HEK293 (cell line): Measurements from ENCODE around the gene ACSS1.
A peak's percentile ranks its signal among the peaks of the same experiment; 100 is the strongest.

ENCODE experiments used
- HOXA7 ChIP-seq: sonication (generic); formaldehyde crosslinking; IDR thresholded peaks from 2 replicates; pipeline ENCODE4 v1.8.1; 2022; ENCODE audit warnings: missing genetic modification reagents, borderline replicate concordance
- KLF16 ChIP-seq: fragments of 450-650 bp; formaldehyde crosslinking; IDR thresholded peaks from 2 replicates; pipeline ENCODE4 v1.5.1; 2017; ENCODE audit warnings: missing biosample characterization, missing genetic modification characterization
- OVOL3 ChIP-seq: fragments of 450-650 bp; formaldehyde crosslinking; IDR thresholded peaks from 2 replicates; pipeline ENCODE4 v1.5.1; 2016; ENCODE audit warnings: missing biosample characterization, missing genetic modification characterization
- SETDB1 ChIP-seq: IDR thresholded peaks from one replicate; pipeline ENCODE4 v1.6.1; 2017; ENCODE audit warnings: mild to moderate bottlenecking, low read length, moderate library complexity, mixed read lengths; ENCODE audit not compliant: insufficient read length
- SP3 ChIP-seq: fragments of 450-650 bp; formaldehyde crosslinking; IDR thresholded peaks from 2 replicates; pipeline ENCODE4 v1.5.1; 2016; ENCODE audit warnings: missing biosample characterization, missing genetic modification characterization
- YY1 ChIP-seq: fragments of 450-650 bp; formaldehyde crosslinking; IDR thresholded peaks from 2 replicates; pipeline ENCODE4 v1.5.1; 2018; ENCODE audit warnings: missing biosample characterization, missing genetic modification characterization
- ZBTB1 ChIP-seq: fragments of 450-650 bp; formaldehyde crosslinking; IDR thresholded peaks from 2 replicates; pipeline ENCODE4 v1.5.1; 2016; ENCODE audit warnings: missing biosample characterization, missing genetic modification characterization
- ZBTB11 ChIP-seq: fragments of 450-650 bp; formaldehyde crosslinking; conservative IDR thresholded peaks from 2 replicates; pipeline ENCODE4 v1.5.1; 2016; ENCODE audit warnings: low read depth, missing biosample characterization, missing genetic modification characterization
- ZBTB20 ChIP-seq: fragments of 450-650 bp; formaldehyde crosslinking; IDR thresholded peaks from 2 replicates; pipeline ENCODE4 v1.5.1; 2016; ENCODE audit warnings: missing biosample characterization, missing genetic modification characterization
- ZBTB44 ChIP-seq: fragments of 450-650 bp; IDR thresholded peaks from 2 replicates; pipeline ENCODE4 v1.5.1; 2018; ENCODE audit warnings: missing biosample characterization, mild to moderate bottlenecking, missing genetic modification characterization
- ZNF148 ChIP-seq: fragments of 450-650 bp; formaldehyde crosslinking; IDR thresholded peaks from 2 replicates; pipeline ENCODE4 v1.5.0; 2017; ENCODE audit warnings: missing biosample characterization, missing genetic modification characterization, borderline replicate concordance
- ZNF19 ChIP-seq: fragments of 450-650 bp; formaldehyde crosslinking; IDR thresholded peaks from 2 replicates; pipeline ENCODE4; 2016; ENCODE audit warnings: missing biosample characterization, missing genetic modification characterization, low read depth
- ZNF248 ChIP-seq: fragments of 450-650 bp; formaldehyde crosslinking; IDR thresholded peaks from 2 replicates; pipeline ENCODE4 v1.5.1; 2017; ENCODE audit warnings: missing biosample characterization, missing genetic modification characterization
- ZNF335 ChIP-seq: fragments of 450-650 bp; formaldehyde crosslinking; conservative IDR thresholded peaks from 2 replicates; pipeline ENCODE4 v1.5.1; 2016; ENCODE audit warnings: missing biosample characterization, missing genetic modification characterization
- ZNF366 ChIP-seq: fragments of 450-650 bp; formaldehyde crosslinking; conservative IDR thresholded peaks from 2 replicates; pipeline ENCODE4 v1.5.1; 2016; ENCODE audit warnings: missing biosample characterization, missing genetic modification characterization
- ZNF501 ChIP-seq: fragments of 450-650 bp; formaldehyde crosslinking; IDR thresholded peaks from 2 replicates; pipeline ENCODE4 v1.5.1; 2016; ENCODE audit warnings: missing biosample characterization, missing genetic modification characterization
- ZNF514 ChIP-seq: fragments of 450-650 bp; formaldehyde crosslinking; IDR thresholded peaks from 2 replicates; pipeline ENCODE4 v1.5.1; 2016; ENCODE audit warnings: missing biosample characterization, missing genetic modification characterization
- ZNF521 ChIP-seq: fragments of 450-650 bp; formaldehyde crosslinking; IDR thresholded peaks from 2 replicates; pipeline ENCODE4 v1.5.1; 2017; ENCODE audit warnings: missing biosample characterization, mild to moderate bottlenecking, missing genetic modification characterization
- ZNF596 ChIP-seq: fragments of 450-650 bp; IDR thresholded peaks from 2 replicates; pipeline ENCODE4 v1.5.0; 2018; ENCODE audit warnings: missing biosample characterization, mild to moderate bottlenecking, missing genetic modification characterization, moderate library complexity
- ZNF600 ChIP-seq: fragments of 450-650 bp; formaldehyde crosslinking; IDR thresholded peaks from 2 replicates; pipeline ENCODE4 v1.5.1; 2016; ENCODE audit warnings: missing biosample characterization, missing genetic modification characterization
- ZNF624 ChIP-seq: fragments of 450-650 bp; formaldehyde crosslinking; IDR thresholded peaks from 2 replicates; pipeline ENCODE4 v1.5.1; 2017; ENCODE audit warnings: missing biosample characterization, missing genetic modification characterization
- ZNF626 ChIP-seq: fragments of 450-650 bp; sonication (Bioruptor Pico); formaldehyde crosslinking; IDR thresholded peaks from 2 replicates; pipeline ENCODE4 v1.5.1; 2018; ENCODE audit warnings: missing biosample characterization, missing genetic modification characterization, inconsistent platforms
- ZNF629 ChIP-seq: fragments of 450-650 bp; formaldehyde crosslinking; IDR thresholded peaks from 2 replicates; pipeline ENCODE4 v1.5.1; 2017; ENCODE audit warnings: missing biosample characterization, missing genetic modification characterization
- ZNF704 ChIP-seq: fragments of 450-650 bp; formaldehyde crosslinking; IDR thresholded peaks from 2 replicates; pipeline ENCODE4 v1.5.1; 2016; ENCODE audit warnings: missing biosample characterization, missing genetic modification characterization
- ZNF785 ChIP-seq: fragments of 450-650 bp; formaldehyde crosslinking; IDR thresholded peaks from 2 replicates; pipeline ENCODE4 v1.5.1; 2016; ENCODE audit warnings: missing biosample characterization, missing genetic modification characterization
- ZNF791 ChIP-seq: fragments of 450-650 bp; formaldehyde crosslinking; IDR thresholded peaks from 2 replicates; pipeline ENCODE4 v1.5.1; 2016; ENCODE audit warnings: missing biosample characterization, missing genetic modification characterization
- TF ChIP-seq, protein P1 (sequence below): fragments of 450-650 bp; formaldehyde crosslinking; IDR thresholded peaks from 2 replicates; pipeline ENCODE4 v1.5.1; 2016; ENCODE audit warnings: missing biosample characterization, missing genetic modification characterization, low read depth
- TF ChIP-seq, protein P2 (sequence below): fragments of 450-650 bp; formaldehyde crosslinking; IDR thresholded peaks from 2 replicates; pipeline ENCODE4 v1.5.1; 2016; ENCODE audit warnings: missing biosample characterization, missing genetic modification characterization

The ACSS1 gene

DNA sequence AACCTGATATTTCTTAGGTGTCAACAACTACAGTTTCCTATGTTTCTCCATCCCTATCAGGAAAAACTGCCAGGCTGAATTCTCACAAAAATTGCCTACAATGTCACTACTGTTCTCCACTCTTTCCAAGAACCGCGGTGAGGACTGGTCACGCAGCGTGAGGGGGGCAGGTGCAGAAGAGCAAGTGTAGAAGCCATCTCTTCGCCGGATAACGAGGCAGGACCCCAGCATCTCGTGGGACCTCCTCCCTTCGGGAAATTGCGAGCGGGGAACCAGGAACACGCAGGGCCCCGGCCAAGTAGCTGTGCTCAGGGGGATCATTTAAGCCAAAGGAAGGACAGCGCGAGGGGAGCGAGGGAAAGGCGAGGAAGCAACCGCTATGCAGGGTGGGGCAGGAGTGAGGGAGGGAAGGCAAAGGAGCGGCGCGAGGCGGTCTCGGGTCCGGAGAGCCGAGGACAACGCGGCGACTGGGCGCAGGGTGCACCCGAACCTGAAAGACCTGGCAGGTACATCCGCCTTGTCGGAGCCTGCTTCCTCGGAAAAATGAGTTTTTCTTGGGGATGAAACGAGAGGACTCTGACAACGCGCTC lies 65.9 kb downstream of the ACSS1 start (continued):
- no peak for TF ChIP-seq ZBTB11 (tag by site-specific recombination)
- TF ChIP-seq ZNF626 (tag by site-specific recombination): no peak
- no peak for TF ChIP-seq ZNF791
- no peak for TF ChIP-seq ZNF600 (tag by site-specific recombination)
- TF ChIP-seq SP3 (tag by site-specific recombination): no peak
- no peak for TF ChIP-seq ZNF624 (tag by site-specific recombination)
- TF ChIP-seq ZNF366 (tag by site-specific recombination): peak; percentile 61; the same call in 1 of the 2 replicates
- TF ChIP-seq, protein P1, sequence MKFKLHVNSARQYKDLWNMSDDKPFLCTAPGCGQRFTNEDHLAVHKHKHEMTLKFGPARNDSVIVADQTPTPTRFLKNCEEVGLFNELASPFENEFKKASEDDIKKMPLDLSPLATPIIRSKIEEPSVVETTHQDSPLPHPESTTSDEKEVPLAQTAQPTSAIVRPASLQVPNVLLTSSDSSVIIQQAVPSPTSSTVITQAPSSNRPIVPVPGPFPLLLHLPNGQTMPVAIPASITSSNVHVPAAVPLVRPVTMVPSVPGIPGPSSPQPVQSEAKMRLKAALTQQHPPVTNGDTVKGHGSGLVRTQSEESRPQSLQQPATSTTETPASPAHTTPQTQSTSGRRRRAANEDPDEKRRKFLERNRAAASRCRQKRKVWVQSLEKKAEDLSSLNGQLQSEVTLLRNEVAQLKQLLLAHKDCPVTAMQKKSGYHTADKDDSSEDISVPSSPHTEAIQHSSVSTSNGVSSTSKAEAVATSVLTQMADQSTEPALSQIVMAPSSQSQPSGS (tag by site-specific recombination): 0 out of 2 replicates have a peak, but pooled peaks have one; percentile 1
- TF ChIP-seq ZNF335 (tag by site-specific recombination): peak; percentile 7
- TF ChIP-seq ZNF521 (tag by site-specific recombination): no peak
- TF ChIP-seq KLF16 (tag by site-specific recombination): no peak
- no peak for TF ChIP-seq ZNF596 (tag by site-specific recombination)
- TF ChIP-seq ZNF19 (tag by site-specific recombination): no peak
- TF ChIP-seq ZNF704 (tag by site-specific recombination): no peak
- no peak for TF ChIP-seq ZNF785 (tag by site-specific recombination)
- no peak for TF ChIP-seq ZNF148
- TF ChIP-seq ZNF514 (tag by site-specific recombination): no peak
- TF ChIP-seq ZBTB44 (tag by site-specific recombination): no peak
- peak; percentile 12 for TF ChIP-seq ZBTB20 (tag by site-specific recombination)
- no peak for TF ChIP-seq HOXA7 (CRISPR knock-in tag)
- TF ChIP-seq YY1 (tag by site-specific recombination): no peak
- no peak for TF ChIP-seq OVOL3 (tag by site-specific recombination)
- no peak for TF ChIP-seq SETDB1
- TF ChIP-seq ZNF501 (tag by site-specific recombination): no peak
- TF ChIP-seq, protein P2, sequence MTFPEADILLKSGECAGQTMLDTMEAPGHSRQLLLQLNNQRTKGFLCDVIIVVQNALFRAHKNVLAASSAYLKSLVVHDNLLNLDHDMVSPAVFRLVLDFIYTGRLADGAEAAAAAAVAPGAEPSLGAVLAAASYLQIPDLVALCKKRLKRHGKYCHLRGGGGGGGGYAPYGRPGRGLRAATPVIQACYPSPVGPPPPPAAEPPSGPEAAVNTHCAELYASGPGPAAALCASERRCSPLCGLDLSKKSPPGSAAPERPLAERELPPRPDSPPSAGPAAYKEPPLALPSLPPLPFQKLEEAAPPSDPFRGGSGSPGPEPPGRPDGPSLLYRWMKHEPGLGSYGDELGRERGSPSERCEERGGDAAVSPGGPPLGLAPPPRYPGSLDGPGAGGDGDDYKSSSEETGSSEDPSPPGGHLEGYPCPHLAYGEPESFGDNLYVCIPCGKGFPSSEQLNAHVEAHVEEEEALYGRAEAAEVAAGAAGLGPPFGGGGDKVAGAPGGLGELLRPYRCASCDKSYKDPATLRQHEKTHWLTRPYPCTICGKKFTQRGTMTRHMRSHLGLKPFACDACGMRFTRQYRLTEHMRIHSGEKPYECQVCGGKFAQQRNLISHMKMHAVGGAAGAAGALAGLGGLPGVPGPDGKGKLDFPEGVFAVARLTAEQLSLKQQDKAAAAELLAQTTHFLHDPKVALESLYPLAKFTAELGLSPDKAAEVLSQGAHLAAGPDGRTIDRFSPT (tag by site-specific recombination): no peak
- TF ChIP-seq ZNF248: no peak
- no peak for TF ChIP-seq ZBTB1 (tag by site-specific recombination)
- TF ChIP-seq ZNF629 (tag by site-specific recombination): no peak
